Endothelial cell of umbilical vein (primary cell): ENCODE measurements around the gene RANBP1.

Source experiments
- CTCF ChIP-seq, 2 donors: IDR thresholded peaks; 1 replicate in 1 of 2; 2 replicates in 1 of 2; pipeline ENCODE4 v1.5.1; 2011; ENCODE audit warnings: low read length in 2 of 2, mild to moderate bottlenecking in 2 of 2, moderate library complexity in 2 of 2, control low read depth in 1 of 2, inconsistent platforms in 1 of 2, low read depth in 1 of 2; ENCODE audit not compliant: insufficient read depth in 1 of 2; ENCODE audit errors: extremely low read depth in 1 of 2
- EZH2 ChIP-seq: IDR thresholded peaks from 2 replicates; pipeline ENCODE4 v1.6.1; 2012; ENCODE audit warnings: borderline replicate concordance, low read depth, mild to moderate bottlenecking, moderate library complexity, low read length, inconsistent platforms; ENCODE audit not compliant: severe bottlenecking
- FOS ChIP-seq: IDR thresholded peaks from 2 replicates; pipeline ENCODE4 v1.6.1; 2011; ENCODE audit warnings: mild to moderate bottlenecking, low read length, moderate library complexity, borderline replicate concordance; ENCODE audit not compliant: insufficient read depth
- GATA2 ChIP-seq: IDR thresholded peaks from 2 replicates; pipeline ENCODE4 v1.7.0; 2011; ENCODE audit warnings: low read depth, mild to moderate bottlenecking, moderate library complexity, mixed read lengths, low read length; ENCODE audit not compliant: insufficient read length, insufficient read depth
- JUN ChIP-seq: IDR thresholded peaks from 2 replicates; pipeline ENCODE4 v1.6.1; 2011; ENCODE audit warnings: borderline replicate concordance, low read depth; ENCODE audit not compliant: insufficient read length, insufficient read depth
- MAX ChIP-seq: IDR thresholded peaks from 2 replicates; pipeline ENCODE4 v1.6.1; 2011; ENCODE audit not compliant: insufficient read depth, insufficient read length
- MYC ChIP-seq: IDR thresholded peaks from one replicate; pipeline ENCODE4 v1.6.1; 2011; ENCODE audit warnings: mild to moderate bottlenecking, low read depth, low read length
- POLR2A ChIP-seq: IDR thresholded peaks from 2 replicates; pipeline ENCODE4 v1.6.1; 2012; ENCODE audit warnings: low read depth, mild to moderate bottlenecking, control low read depth, low read length
- POLR2AphosphoS5 ChIP-seq: IDR thresholded peaks from 2 replicates; pipeline ENCODE4 v1.6.1; 2012; ENCODE audit warnings: low read depth, mild to moderate bottlenecking, control low read depth, low read length, moderate library complexity; ENCODE audit not compliant: insufficient read depth

- TF ChIP-seq CTCF (IDR thresholded peaks at IDR 0.05; ENCODE audit: extremely low read depth in 1 of 2, insufficient read depth in 1 of 2, low read depth in 1 of 2, low read length in 2 of 2) (no peak), POLR2A (no peak), EZH2 (no peak), POLR2AphosphoS5 (no peak), MAX (no peak), FOS (no peak), MYC (no peak), JUN (no peak), GATA2 (no peak)
Observed at GRCh38 chr22:20154602-20155187, 38.8 kb downstream of the RANBP1 start.
